CD4-positive, alpha-beta T cell treated with Interleukin-1 beta for 1 hour (primary cell): ENCODE measurements around the gene RCL1.
A peak's percentile ranks its signal among the peaks of the same experiment; 100 is the strongest.
"Not testable (repeated sequence)": the region's sequence is repeated elsewhere in the genome, so short reads cannot be mapped to it uniquely, and the experiment has no call there.

Experiments used
- DNase-seq, 2 donors: peaks; one replicate each; pipeline ENCODE4 v3.0.0-alpha.2; 2020 to 2022

Gene RCL1

DNA sequence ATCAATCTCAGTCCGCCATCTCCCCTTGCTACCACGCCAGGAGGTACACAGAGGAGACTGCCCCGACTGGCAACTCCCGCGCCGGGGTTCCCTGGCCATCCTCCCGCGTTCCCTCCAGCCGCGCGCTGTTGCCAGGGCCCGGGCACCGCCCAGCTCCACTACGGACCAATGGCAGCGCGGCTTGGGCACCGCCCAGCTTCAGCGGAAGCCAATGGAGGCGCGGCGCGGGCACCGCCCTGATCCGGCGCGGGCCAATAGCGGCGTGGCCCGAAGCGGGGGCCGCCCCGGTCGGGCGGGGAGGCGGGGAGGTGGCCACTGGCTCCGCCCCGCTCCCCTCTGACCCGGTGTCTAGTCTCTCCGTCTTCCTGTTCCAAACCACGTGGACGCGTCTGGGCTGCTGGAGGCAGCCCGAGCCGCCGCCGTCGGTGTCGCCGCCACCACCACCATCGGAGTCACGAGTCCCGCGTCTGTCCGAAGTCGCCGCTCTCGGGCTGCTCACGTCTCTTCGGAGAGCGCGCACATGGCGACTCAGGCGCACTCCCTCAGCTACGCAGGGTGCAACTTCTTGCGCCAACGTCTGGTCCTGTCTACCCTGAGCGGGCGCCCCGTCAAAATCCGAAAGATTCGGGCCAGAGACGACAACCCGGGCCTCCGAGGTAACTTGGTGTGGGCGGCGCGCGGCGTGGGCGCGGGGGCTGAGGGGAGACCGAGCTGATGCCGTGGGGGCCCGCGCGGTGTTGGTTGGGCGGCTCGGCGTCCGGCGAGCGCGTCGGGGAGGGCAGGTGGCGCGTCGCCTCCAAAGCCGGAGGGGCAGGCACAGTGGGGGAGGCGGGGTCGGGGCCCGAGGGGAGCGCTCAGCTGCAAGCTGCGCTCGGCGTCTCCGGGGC, at the start of gene RCL1:
Gene RCL1 (plus strand): TSS at position 373 of the 887 bp plus-strand sequence. CDS start 148 bp downstream, at position 521.
- DNase-seq: peak; percentile 95 to 96

DNA sequence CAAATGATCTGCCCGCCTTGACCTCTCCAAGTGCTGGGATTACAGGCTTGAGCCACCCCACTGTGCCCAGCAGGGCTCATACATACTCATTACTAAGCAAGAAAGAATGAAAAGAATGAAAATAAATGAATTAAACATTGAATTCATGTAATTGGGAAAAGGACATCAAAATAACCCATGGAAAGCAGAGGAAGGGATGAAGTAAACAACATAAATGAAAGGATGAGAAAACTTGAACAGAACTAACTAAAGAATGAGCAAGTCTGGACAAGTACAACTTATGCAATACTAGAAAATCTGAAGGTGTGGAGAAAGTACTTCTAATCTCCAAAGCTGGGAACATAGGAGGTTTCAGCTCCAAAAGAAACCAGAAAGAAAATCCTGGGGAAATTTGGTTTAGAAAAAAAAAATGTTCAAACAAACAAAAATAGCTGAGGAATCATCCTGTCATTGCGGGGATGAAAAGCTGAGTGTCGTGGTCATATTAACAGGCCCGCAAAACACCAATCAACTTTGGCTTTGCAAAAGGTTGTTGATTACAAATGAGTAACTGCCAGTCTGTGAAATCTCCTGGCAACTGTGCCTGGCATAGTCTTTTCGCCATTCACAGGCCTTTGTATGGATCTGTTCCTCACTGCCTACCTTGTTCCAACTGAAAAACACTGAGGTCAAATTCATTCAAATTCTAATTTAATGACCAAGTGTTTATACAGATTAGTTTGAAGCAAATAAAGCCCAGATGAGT, 49.4 kb upstream of the RCL1 start:
- DNase-seq: no peak

GRCh38 chr9:4746278-4747030, 46.3 kb upstream of the RCL1 start:
- DNase-seq: no peak

DNA sequence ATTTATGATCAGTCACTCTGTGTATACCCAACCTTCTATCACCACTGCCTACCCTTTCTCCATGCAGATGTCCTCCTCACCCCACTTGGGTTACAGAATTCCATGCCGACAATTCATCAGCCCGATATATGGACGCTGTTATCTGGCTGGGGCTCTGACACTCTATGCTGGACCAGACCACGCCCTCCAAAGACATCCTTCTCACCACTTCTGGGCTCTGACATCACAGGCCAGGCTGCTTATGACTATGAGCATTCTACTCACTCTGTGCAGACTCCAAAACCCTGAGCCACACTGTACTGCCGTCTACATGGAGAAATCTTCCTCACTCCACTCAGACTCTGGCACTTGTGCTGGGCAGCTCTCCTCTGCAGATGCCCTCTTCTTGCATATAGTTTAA, 44.1 kb upstream of the RCL1 start:
- DNase-seq: no peak

DNA sequence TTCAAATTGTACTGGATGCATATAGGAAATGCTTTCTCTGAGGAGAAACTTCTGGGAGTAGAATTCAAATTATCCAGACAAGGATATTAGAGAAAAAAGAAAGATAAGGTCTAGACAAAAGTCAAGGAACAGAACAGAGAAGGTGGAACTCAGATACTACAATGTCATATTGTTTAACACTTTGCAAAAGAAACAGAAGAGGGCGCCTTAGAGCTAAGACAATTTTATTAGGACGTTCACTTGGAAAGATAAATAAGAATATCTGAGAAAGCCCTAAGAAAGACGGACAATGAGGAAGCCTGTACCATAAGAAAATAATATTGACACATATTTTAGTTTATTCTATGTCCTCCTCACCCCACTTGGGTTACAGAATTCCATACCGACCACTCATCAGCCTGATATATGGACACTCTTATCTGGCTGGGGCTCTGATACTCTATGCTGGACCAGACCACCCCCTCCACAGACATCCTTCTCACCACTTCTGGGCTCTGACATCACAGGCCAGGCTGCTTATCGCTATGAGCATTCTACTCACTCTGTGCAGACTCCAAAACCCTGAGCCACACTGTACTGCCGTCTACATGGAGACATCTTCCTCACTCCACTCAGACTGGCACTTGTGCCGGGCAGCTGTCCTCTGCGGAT, 42.6 kb upstream of the RCL1 start:
- DNase-seq: peak in 1 of 2 donors; percentile 56

DNA sequence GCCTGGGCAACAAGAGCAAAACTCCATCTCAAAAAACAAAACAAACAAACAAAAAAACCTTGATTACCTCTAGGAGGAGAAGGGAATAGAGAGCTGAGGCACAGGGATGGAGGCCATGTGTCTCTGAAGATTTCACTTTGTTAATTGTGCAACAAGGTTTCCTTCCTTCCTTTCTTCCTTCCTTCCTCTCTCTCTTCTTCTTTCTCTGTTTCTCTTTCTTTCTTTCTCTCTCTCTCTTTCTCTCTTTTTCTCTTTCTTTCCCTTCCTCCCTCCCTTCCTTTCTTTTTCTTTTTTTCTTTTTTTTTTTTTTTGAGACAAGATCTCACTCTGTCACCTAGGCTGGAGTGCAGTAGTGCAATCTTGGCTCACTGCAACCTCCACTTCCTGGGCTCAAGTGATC, 38.2 kb upstream of the RCL1 start:
- DNase-seq: not testable (repeated sequence)

DNA sequence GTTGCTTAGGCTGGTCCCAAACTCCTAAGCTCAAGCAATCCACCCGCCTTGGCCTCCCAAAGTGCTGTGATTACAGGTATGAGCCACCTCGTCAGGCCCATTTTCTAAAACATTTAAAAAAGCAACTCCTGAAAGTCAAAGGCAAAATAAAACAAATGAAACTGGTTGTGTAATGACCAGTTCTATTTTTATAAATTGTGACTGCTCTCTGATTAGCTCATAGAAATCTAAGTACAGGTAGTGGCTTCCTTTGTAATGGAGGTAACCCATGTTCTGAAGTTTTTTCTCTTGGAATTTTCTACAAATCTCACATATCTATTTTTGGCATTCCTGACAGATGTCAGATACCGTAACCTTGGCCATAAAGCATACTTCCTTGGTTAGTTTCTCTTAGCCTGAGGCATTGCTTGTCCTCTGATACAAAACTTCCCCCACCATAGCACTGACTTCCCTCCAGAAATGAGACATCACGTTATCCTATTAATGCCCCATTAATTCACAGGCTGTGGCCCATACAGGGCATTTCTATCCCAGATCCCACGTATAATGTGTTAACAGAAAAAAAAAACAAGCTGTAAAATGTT, 37.6 kb upstream of the RCL1 start:
- DNase-seq: no peak

GRCh38 chr9:4756420-4756819, 36.3 kb upstream of the RCL1 start:
- DNase-seq: no peak

GRCh38 chr9:4760122-4760521, 32.6 kb upstream of the RCL1 start:
- DNase-seq: peak in 1 of 2 donors; percentile 28

- DNase-seq: peak; percentile 77 to 82
Measured at GRCh38 chr9:4762108-4762885, 30.4 kb upstream of the RCL1 start.

DNA sequence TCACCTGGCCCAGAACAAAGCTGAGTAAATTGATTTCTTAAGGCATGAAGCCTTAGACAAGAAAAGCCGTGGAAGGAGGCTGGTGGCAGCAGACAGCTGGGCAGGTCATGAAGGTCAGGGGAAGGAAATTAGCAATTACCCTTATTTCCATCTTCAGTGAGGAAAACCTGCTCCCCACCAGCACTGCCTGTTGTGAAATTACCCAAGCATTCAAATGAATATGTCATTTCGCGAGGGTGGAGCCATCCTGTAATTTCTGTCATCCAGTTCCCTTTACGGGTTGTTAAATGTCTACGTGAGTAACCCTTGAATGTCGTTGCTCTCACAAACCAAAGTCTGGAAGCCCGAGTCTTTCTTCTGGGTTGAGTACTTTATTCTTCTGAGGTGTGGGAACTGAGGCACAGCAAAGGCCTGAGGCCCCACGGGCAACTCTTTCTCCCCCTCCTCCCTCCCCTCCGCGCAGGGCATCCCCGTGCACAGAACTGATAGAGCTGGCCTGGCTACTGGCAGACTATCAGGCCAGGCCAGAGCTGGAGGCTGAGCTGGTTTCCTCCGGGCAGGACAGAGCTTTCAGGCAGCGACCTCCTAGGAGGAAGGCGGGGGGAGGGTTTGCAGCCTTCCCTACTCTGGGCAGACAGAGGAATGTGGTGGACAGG, 29.7 kb upstream of the RCL1 start:
- DNase-seq: peak; percentile 10 to 48

DNA sequence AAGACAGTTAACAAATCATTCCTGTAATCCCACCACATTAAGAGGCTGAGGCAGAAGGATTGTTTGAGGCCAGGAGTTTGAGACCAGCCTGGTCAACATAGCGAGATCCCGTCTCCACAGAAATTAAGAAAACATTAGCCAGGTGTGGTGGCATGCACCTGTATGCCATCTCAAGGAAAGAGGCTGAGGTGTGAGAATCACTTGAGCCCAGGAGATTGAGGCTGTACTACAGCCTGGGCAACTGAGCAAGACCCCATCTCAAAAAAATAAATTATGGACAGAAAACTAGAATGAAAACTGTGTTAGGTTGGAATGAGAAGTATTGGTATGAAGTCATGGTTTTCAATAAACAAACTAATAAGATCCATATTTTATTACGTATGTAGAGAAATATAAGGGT, 28.7 kb upstream of the RCL1 start:
- no peak for DNase-seq

DNA sequence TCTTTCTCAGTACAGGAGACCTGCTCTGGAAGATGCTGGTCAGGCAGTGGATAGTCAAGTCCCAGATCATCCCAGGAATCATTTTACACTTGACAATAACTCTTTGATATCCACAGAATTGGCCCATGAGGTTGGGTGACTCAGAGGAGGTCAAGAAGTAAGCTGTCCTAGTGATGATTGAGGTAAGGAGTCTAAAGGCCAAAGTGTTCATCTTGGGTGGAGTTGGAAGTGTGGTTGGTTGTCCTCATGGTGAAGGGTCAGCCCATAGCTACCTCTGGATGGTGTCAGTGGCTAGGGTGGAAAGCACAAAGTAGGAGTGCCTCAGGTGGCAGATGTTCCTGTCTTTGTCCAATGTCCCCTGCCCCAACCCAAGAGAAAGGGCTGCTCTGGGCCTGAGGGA, 24.1 kb upstream of the RCL1 start:
- DNase-seq: no peak

- no peak for DNase-seq
Measured at GRCh38 chr9:4769321-4770080, 23.2 kb upstream of the RCL1 start.

- no peak for DNase-seq
Measured at GRCh38 chr9:4771788-4772187, 21.0 kb upstream of the RCL1 start.

GRCh38 chr9:4774209-4774608, 18.5 kb upstream of the RCL1 start:
- DNase-seq: no peak

GRCh38 chr9:4774958-4775357, 17.8 kb upstream of the RCL1 start:
- DNase-seq: not testable (repeated sequence)

DNA sequence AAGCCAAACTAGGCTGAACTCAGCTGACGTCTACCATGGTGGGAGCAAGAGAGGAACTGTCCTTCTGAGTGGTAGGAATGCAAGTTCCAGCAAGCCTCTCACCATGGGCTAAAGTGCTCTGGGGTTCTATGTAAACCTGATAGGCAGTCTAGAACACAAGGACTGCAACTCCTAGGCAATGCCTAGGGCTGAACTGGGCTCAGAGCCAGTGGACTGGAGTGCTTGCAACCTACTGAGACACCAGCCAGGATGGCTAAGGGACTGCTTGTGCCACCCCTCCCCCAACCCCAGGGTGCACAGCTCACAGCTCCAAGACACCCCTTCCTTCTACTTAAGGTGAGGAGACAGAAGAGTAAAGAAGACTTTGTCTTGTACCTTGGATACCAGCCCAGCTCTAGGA, 12.1 kb upstream of the RCL1 start:
- no peak for DNase-seq

DNA sequence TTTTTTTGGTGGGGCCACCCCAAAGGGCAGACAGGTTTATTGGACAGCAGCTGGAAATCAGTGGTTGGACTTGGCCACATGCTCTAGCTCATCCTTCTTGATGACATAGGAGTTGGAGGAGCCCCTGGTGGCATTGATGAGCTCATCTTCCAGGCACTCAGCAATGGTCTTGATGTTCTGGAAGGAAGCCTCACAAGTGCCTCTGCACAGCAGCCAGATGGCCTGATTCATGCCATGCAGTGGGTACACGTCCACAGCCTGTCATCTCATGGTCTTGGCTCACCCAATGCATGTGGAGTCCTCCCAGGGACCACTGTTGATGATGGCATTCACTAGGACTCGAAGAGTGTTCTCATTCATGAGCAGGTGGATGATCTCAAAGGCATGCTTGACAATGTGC, 11.3 kb upstream of the RCL1 start:
- no peak for DNase-seq

GRCh38 chr9:4783191-4783590, 9.6 kb upstream of the RCL1 start:
- DNase-seq: not testable (repeated sequence)
